Effector memory CD4-positive, alpha-beta T cell (primary cell): ENCODE data around the gene HSD11B2.
A peak's percentile ranks its signal among the peaks of the same experiment; 100 is the strongest.

Source experiments
- DNase-seq, 3 donors: peaks; one replicate each; pipeline ENCODE4 v3.0.0-alpha.2; 2020
- H3K27ac ChIP-seq: 2 replicates; pipeline ENCODE4 v1.7.0; 2013; ENCODE audit warnings: mild to moderate bottlenecking, low read length, moderate library complexity; ENCODE audit not compliant: insufficient read depth, poor library complexity, severe bottlenecking
- H3K27me3 ChIP-seq: replicated peaks from 2 replicates; pipeline ENCODE4 v1.7.0; 2013; ENCODE audit warnings: mild to moderate bottlenecking, low read length; ENCODE audit not compliant: insufficient read depth, control insufficient read depth, poor library complexity, severe bottlenecking
- H3K36me3 ChIP-seq: 2 replicates; pipeline ENCODE4 v1.7.0; 2013; ENCODE audit warnings: mild to moderate bottlenecking, low read length, moderate library complexity; ENCODE audit not compliant: control insufficient read depth, insufficient read depth
- H3K4me1 ChIP-seq: 2 replicates; pipeline ENCODE4 v1.7.0; 2013; ENCODE audit warnings: low read length, mild to moderate bottlenecking; ENCODE audit not compliant: control insufficient read depth, insufficient read depth, poor library complexity, severe bottlenecking
- H3K4me3 ChIP-seq: 2 replicates; pipeline ENCODE4 v1.7.0; 2013; ENCODE audit warnings: low read length, low read depth, mild to moderate bottlenecking; ENCODE audit not compliant: insufficient read depth, poor library complexity, severe bottlenecking
- H3K9me3 ChIP-seq: 2 replicates; pipeline ENCODE4 v1.7.0; 2013; ENCODE audit warnings: mild to moderate bottlenecking, low read length, moderate library complexity; ENCODE audit not compliant: control insufficient read depth
- total RNA-seq, 3 donors: gene quantifications; one replicate each; lab custom pipeline; 2026; lab: John Stamatoyannopoulos, UW

Gene HSD11B2
- 0 to 0.09 (median 0) reads per million in 3 donors for total RNA-seq

GRCh38 chr16:67430977-67431774 lies at the start of gene HSD11B2:
TSS of gene HSD11B2 (plus strand) at chr16:67431121. CDS start at chr16:67431249, 128 bp downstream.
- H3K27ac ChIP-seq: no peak within 1 kb of the TSS
- no peaks in the 10 kb centered on the region for H3K9me3 ChIP-seq
- peaks cover 23% of the 10 kb centered on the region for H3K27me3 ChIP-seq
- no peaks in the 10 kb centered on the region for H3K36me3 ChIP-seq
- peaks cover 6% of the 10 kb centered on the region for H3K4me1 ChIP-seq
- DNase-seq: peak in 1 of 3 donors; percentile 6
- H3K4me3 ChIP-seq: peak within 1 kb of the TSS; percentile 47

GRCh38 chr16:67383284-67383683 lies 47.6 kb upstream of the HSD11B2 start:
- H3K4me1 ChIP-seq: no peaks in the 10 kb centered on the region
- H3K4me3 ChIP-seq: no peak overlapping the region
- H3K36me3 ChIP-seq: no peaks in the 10 kb centered on the region
- H3K27ac ChIP-seq: no peak overlapping the region
- H3K9me3 ChIP-seq: no peaks in the 10 kb centered on the region
- no peak for DNase-seq
- no peaks in the 10 kb centered on the region for H3K27me3 ChIP-seq

GRCh38 chr16:67384778-67385510 lies 46.0 kb upstream of the HSD11B2 start:
- Histone ChIP-seq H3K9me3 (no peaks in the 10 kb centered on the region), H3K4me3 (no peak overlapping the region), H3K27ac (no peak overlapping the region), H3K4me1 (no peaks in the 10 kb centered on the region), H3K36me3 (no peaks in the 10 kb centered on the region), H3K27me3 (no peaks in the 10 kb centered on the region)
- DNase-seq: no peak

GRCh38 chr16:67386861-67387455 lies 44.0 kb upstream of the HSD11B2 start:
- no peaks in the 10 kb centered on the region for H3K9me3 ChIP-seq
- no peak for DNase-seq
- no peak overlapping the region for H3K27ac ChIP-seq
- H3K4me1 ChIP-seq: no peaks in the 10 kb centered on the region
- no peak overlapping the region for H3K4me3 ChIP-seq
- no peaks in the 10 kb centered on the region for H3K36me3 ChIP-seq
- H3K27me3 ChIP-seq: no peaks in the 10 kb centered on the region

- Histone ChIP-seq H3K27me3 (no peaks in the 10 kb centered on the region), H3K9me3 (no peaks in the 10 kb centered on the region), H3K27ac (no peak overlapping the region), H3K36me3 (no peaks in the 10 kb centered on the region), H3K4me3 (no peak overlapping the region), H3K4me1 (no peaks in the 10 kb centered on the region)
- no peak for DNase-seq
These were observed 43.3 kb upstream of the HSD11B2 start for GRCh38 chr16:67387479-67388079.

- no peak for DNase-seq
- Histone ChIP-seq H3K27ac (no peak overlapping the region), H3K9me3 (no peaks in the 10 kb centered on the region), H3K4me1 (peaks cover 2% of the 10 kb centered on the region), H3K4me3 (no peak overlapping the region), H3K27me3 (peaks cover 3% of the 10 kb centered on the region), H3K36me3 (no peaks in the 10 kb centered on the region)
These were observed 42.7 kb upstream of the HSD11B2 start for GRCh38 chr16:67388191-67388590.

GRCh38 chr16:67388591-67388990 lies 42.3 kb upstream of the HSD11B2 start:
- Histone ChIP-seq H3K4me1 (peaks cover 6% of the 10 kb centered on the region), H3K9me3 (no peaks in the 10 kb centered on the region), H3K36me3 (no peaks in the 10 kb centered on the region), H3K27me3 (peaks cover 7% of the 10 kb centered on the region), H3K4me3 (no peak overlapping the region), H3K27ac (no peak overlapping the region)
- no peak for DNase-seq

- Histone ChIP-seq H3K36me3 (no peaks in the 10 kb centered on the region), H3K4me3 (no peak overlapping the region), H3K27me3 (peaks cover 23% of the 10 kb centered on the region), H3K9me3 (no peaks in the 10 kb centered on the region), H3K4me1 (peaks cover 15% of the 10 kb centered on the region), H3K27ac (no peak overlapping the region)
- DNase-seq: no peak
These were observed 40.8 kb upstream of the HSD11B2 start for GRCh38 chr16:67389911-67390815.

GRCh38 chr16:67390816-67391423 lies 40.0 kb upstream of the HSD11B2 start:
- Histone ChIP-seq H3K36me3 (no peaks in the 10 kb centered on the region), H3K9me3 (no peaks in the 10 kb centered on the region), H3K4me3 (no peak overlapping the region), H3K27ac (no peak overlapping the region), H3K27me3 (peaks cover 29% of the 10 kb centered on the region), H3K4me1 (peaks cover 15% of the 10 kb centered on the region)
- DNase-seq: no peak
